PC-9 (cell line): ENCODE measurements around the gene ITGA2B. TPM values are rescaled to one million over a fixed set of nuclear protein-coding genes. Genes with fewer than 3 reads are reported as not detected.
"Not testable (repeated sequence)": the region's sequence is repeated elsewhere in the genome, so short reads cannot be mapped to it uniquely, and the experiment has no call there.

Experiments
- BruUV-seq: library from RNA; stranded (reverse); fragments of 400-500 nt; replicated peaks from 2 replicates; lab custom pipeline; 2021; lab: Mats Ljungman, UMichigan
- CTCF ChIA-PET: fragments of 300-600 bp; sonication (Branson Sonifier 250); formaldehyde crosslinking; loops from one replicate; lab custom pipeline; 2022; ENCODE audit warnings: antibody characterized with exemption; lab: Charles Lee
- POLR2A ChIA-PET: fragments of 300-600 bp; sonication (Branson Sonifier 250); formaldehyde crosslinking; loops from one replicate; lab custom pipeline; 2022; ENCODE audit warnings: antibody characterized with exemption; ENCODE audit not compliant: unreplicated experiment; lab: Charles Lee
- DNase-seq, 2 experiments: peaks; one replicate each; pipeline versions ENCODE4 v3.0.0 to v3.0.0-alpha.2; 2015 to 2022; ENCODE audit warnings: mixed read lengths in 1 of 2
- H2AFZ ChIP-seq: fragments of 200-600 bp; sonication (generic); 2 replicates; pipeline ENCODE4 v1.8.1; 2017; ENCODE audit warnings: antibody characterized with exemption
- H3F3A ChIP-seq: fragments of 200-600 bp; sonication (generic); 2 replicates; pipeline ENCODE4 v1.8.1; 2017; ENCODE audit warnings: antibody characterized with exemption, mild to moderate bottlenecking, low read depth; ENCODE audit not compliant: insufficient read depth
- H3K27ac ChIP-seq: fragments of 200-600 bp; sonication (generic); 2 replicates; pipeline ENCODE4 v1.6.1; 2016; ENCODE audit warnings: mixed run types
- H3K27me3 ChIP-seq: fragments of 200-600 bp; sonication (generic); 2 replicates; pipeline ENCODE4 v1.6.1; 2016; ENCODE audit warnings: low read depth, mixed run types; ENCODE audit not compliant: insufficient read depth
- H3K36me3 ChIP-seq: fragments of 200-600 bp; sonication (generic); 2 replicates; pipeline ENCODE4 v1.6.1; 2016; ENCODE audit warnings: low read depth, mixed run types
- H3K4me1 ChIP-seq: fragments of 200-600 bp; sonication (generic); replicated peaks from 2 replicates; pipeline ENCODE4 v1.6.1; 2016; ENCODE audit warnings: mixed run types; ENCODE audit not compliant: insufficient read depth
- H3K4me2 ChIP-seq: fragments of 200-600 bp; sonication (generic); 2 replicates; pipeline ENCODE4 v1.6.1; 2017; ENCODE audit warnings: mixed run types
- H3K4me3 ChIP-seq: fragments of 200-600 bp; sonication (generic); 2 replicates; pipeline ENCODE4 v1.6.1; 2016; ENCODE audit warnings: mixed run types
- H3K79me2 ChIP-seq: fragments of 200-600 bp; sonication (generic); 2 replicates; pipeline ENCODE4 v1.6.1; 2017; ENCODE audit warnings: low read depth, mixed run types
- H3K9me2 ChIP-seq: fragments of 200-600 bp; sonication (generic); 2 replicates; pipeline ENCODE4 v1.8.1; 2017; ENCODE audit warnings: mild to moderate bottlenecking; ENCODE audit not compliant: insufficient read depth
- H3K9me3 ChIP-seq: fragments of 200-600 bp; sonication (generic); 2 replicates; pipeline ENCODE4 v1.8.1; 2016; ENCODE audit warnings: low read depth; ENCODE audit not compliant: insufficient read depth
- H4K20me1 ChIP-seq: fragments of 200-600 bp; sonication (generic); 2 replicates; pipeline ENCODE4 v1.8.1; 2017; ENCODE audit not compliant: insufficient read depth
- CTCF ChIP-seq: fragments of 200-600 bp; sonication (generic); conservative IDR thresholded peaks from 2 replicates; pipeline ENCODE4 v1.6.1; 2017; ENCODE audit warnings: mixed run types, antibody characterized with exemption, mild to moderate bottlenecking, moderate library complexity
- EZH2 ChIP-seq: fragments of 200-600 bp; sonication (generic); IDR thresholded peaks from 2 replicates; pipeline ENCODE4 v1.8.0; 2017; ENCODE audit warnings: antibody characterized with exemption, low read depth
- intact Hi-C: fragments of 100-400 bp; cut with micrococcal nuclease; formaldehyde crosslinking; loops from one replicate; pipeline ENCODE4 v1.10.0; 2022; ENCODE audit not compliant: unreplicated experiment
- total RNA-seq: library from RNA; stranded (reverse); gene quantifications from 2 replicates; pipeline ENCODE4 v1.2.3, GENCODE V29; 2021

ITGA2B gene
- total RNA-seq, 1 experiment from 2014 or later: 5.7 TPM

DNA sequence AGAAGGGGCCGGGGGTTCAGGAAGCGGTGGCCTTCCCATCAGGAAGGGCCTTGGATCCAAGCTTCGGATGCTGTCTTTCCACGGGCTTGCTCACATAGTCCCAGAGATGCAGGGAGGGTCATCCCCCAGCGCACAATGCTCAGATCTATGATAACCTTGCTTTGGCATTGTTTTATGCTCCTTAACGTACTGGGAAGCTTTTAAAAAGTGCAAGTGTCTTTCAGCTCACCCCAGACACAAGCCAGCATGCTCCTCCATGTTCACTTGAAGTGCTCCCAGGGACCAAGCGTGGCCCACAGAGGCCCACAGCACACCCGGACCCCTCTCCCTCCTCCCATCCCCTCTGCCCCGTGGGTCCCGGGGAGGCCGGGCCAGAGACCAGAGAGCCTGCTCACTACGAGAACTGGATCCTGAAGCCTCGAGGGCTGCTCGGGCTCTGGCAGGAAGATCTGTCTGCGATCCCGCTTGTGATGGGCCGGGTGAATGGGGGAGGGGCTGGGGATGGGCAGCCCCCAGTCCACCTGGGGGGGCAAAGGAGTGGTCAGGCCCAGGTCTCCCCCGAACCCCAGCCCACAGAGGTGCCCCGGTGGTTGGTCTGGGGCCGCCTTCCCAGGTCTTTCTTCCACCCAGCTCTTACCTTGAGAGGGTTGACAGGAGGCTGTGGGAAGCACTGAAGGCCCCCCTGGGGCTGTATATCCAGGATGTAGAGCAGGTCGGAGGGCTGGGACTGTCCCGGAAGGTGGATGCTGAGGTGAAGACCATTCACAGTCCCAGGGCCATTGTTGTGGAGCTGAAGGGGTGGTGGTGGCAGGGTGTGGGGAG, 14.0 kb downstream of the ITGA2B start:
- Histone ChIP-seq H3K4me2 (no peak overlapping the region), H3K79me2 (no peaks in the 10 kb centered on the region), H3K27ac (no peak overlapping the region), H3K9me3 (no peaks in the 10 kb centered on the region), H3K9me2 (no peaks in the 10 kb centered on the region), H3K27me3 (no peaks in the 10 kb centered on the region), H3K4me1 (no peaks in the 10 kb centered on the region), H4K20me1 (no peaks in the 10 kb centered on the region), H3K36me3 (no peaks in the 10 kb centered on the region), H3F3A (no peaks in the 10 kb centered on the region), H2AFZ (no peak overlapping the region), H3K4me3 (no peak overlapping the region)
- ChIA-PET POLR2A (no interaction called here), CTCF (interaction anchor here (0.6 kb wide), 1 partner anchor 18 kb away, joined by 3 read pairs; no protein-coding TSS in a partner anchor)
- TF ChIP-seq CTCF: no peak
- TF ChIP-seq EZH2: no peak
- BruUV-seq: no TSS peak
- intact Hi-C loops: no loop called here
- no peak for DNase-seq

DNA sequence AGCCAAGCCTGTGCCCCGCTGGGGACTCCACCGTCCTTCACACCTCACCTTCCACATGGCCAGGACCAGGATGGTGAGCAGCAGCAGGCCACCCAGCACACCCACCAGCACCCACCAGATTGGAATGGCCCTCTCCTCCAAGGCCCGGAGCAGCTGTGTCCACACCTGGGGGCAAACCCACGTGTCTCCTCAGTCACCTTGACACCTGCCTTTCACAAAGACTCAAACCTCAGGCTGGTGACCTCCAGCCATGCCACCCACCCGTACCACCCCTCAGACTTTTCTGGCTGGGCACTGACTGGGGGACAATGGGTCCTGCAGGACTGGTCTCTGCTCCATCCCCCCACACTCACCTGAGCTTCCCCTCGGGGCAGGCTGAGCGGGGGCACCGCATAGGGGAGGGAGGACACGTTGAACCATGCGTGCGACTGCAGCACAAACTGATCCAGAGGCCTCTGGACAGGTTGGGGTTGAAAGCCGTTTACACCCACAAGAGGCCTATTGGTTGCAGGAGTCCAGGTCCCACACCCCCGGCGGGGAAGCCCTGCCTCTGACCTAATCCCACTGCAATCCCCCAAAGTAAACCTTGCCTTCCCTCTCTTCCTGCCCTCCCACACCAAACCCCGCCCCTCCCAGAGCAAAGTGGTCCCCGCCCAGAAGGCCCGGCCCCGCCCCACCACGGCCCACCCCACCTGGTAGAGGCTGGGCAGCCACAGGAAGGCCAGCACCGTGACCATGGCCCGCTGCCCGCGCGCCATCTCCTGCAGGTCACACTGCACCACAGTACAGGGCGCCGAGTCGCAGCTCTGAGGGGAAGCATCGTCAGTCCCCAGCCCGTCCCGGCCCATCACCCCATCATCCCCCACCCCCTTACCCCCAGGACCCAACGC, 14.9 kb downstream of the ITGA2B start:
- ChIA-PET CTCF (no interaction called here), POLR2A (no interaction called here)
- Histone ChIP-seq H3K36me3 (no peaks in the 10 kb centered on the region), H3K4me1 (no peaks in the 10 kb centered on the region), H3K4me3 (no peak overlapping the region), H2AFZ (no peak overlapping the region), H3K79me2 (no peaks in the 10 kb centered on the region), H3K27me3 (no peaks in the 10 kb centered on the region), H3F3A (no peaks in the 10 kb centered on the region), H3K4me2 (no peak overlapping the region), H3K9me2 (no peaks in the 10 kb centered on the region), H3K27ac (no peak overlapping the region), H3K9me3 (no peaks in the 10 kb centered on the region), H4K20me1 (no peaks in the 10 kb centered on the region)
- intact Hi-C loops: no loop called here
- no peak for TF ChIP-seq CTCF
- no peak for TF ChIP-seq EZH2
- no TSS peak for BruUV-seq
- no peak for DNase-seq

GRCh38 chr17:44372036-44372435, 17.4 kb downstream of the ITGA2B start:
- Histone ChIP-seq H3K9me2 (no peaks in the 10 kb centered on the region), H3K4me2 (no peak overlapping the region), H3K4me1 (no peaks in the 10 kb centered on the region), H3K9me3 (no peaks in the 10 kb centered on the region), H4K20me1 (no peaks in the 10 kb centered on the region), H2AFZ (no peak overlapping the region), H3K27ac (no peak overlapping the region), H3K4me3 (no peak overlapping the region), H3K27me3 (no peaks in the 10 kb centered on the region), H3K79me2 (no peaks in the 10 kb centered on the region), H3K36me3 (no peaks in the 10 kb centered on the region), H3F3A (no peaks in the 10 kb centered on the region)
- intact Hi-C loops: no loop called here
- ChIA-PET CTCF (no interaction called here), POLR2A (no interaction called here)
- no TSS peak for BruUV-seq
- TF ChIP-seq EZH2 (no peak), CTCF (no peak)
- DNase-seq: no peak

DNA sequence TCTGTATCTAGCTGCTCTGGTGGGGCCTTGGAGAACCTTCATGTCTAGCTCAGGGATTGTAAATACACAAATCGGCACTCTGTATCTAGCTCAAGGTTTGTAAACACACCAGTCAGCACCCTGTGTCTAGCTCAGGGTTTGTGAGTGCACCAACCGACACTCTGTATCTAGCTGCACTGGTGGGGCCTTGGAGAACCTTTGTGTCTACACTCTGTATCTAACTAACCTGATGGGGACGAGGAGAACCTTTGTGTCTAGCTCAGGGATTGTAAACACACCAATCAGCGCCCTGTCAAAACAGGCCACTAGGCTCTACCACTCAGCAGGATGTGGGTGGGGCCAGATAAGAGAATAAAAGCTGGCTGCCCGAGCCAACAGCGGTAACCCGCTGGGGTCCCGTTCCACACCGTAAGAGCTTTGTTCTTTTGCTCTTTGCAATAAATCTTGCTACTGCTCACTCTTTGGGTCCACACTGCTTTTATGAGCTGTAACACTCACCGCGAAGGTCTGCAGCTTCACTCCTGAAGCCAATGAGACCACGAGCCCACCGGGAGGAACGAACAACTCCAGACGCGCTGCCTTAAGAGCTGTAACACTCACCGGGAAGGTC, 19.9 kb downstream of the ITGA2B start:
- H3K27ac ChIP-seq, H2AFZ ChIP-seq, H3K4me1 ChIP-seq, DNase-seq, H3K36me3 ChIP-seq, H3K9me3 ChIP-seq, intact Hi-C loops, H3F3A ChIP-seq, H3K4me2 ChIP-seq, H3K9me2 ChIP-seq, H3K4me3 ChIP-seq, H4K20me1 ChIP-seq, H3K79me2 ChIP-seq, BruUV-seq: not testable (repeated sequence)
- ChIA-PET POLR2A (interaction anchor here (0.8 kb wide), 1 partner anchor 61 kb away, joined by 9 read pairs; no protein-coding TSS in a partner anchor), CTCF (interaction anchor here (0.9 kb wide), 1 partner anchor 246 kb away, joined by 3 read pairs; the partner anchor contains the start of gene HDAC5)
- H3K27me3 ChIP-seq: peaks cover 18% of the 10 kb centered on the region; the same call in 1 of the 2 replicates
